Psoas muscle (tissue), 8 donors: ENCODE data around the gene RYK. TPM values are rescaled to one million over a fixed set of nuclear protein-coding genes. Genes with fewer than 3 reads are reported as not detected.

Source experiments
- ATAC-seq, 4 donors: fragments of 200-7000 bp; cut with Tn5 transposase; one replicate each; pipeline ENCODE4 v1.9.1; 2020; ENCODE audit warnings: moderate library complexity in 3 of 4, mild to moderate bottlenecking in 2 of 4
- DNase-seq, 2 donors: peaks; one replicate each; pipeline ENCODE4 v3.0.0-alpha.2; 2020
- H3K27ac ChIP-seq: fragments of 200-600 bp; one replicate; pipeline ENCODE4 v1.8.0; 2022
- H3K27me3 ChIP-seq, 3 donors: fragments of 200-600 bp in 1 of 3; one replicate each; pipeline versions ENCODE4 v1.6.1 to v1.8.0; 2013 to 2022; ENCODE audit warnings: low read length in 2 of 3, mild to moderate bottlenecking in 2 of 3, moderate library complexity in 1 of 3; ENCODE audit not compliant: insufficient read depth in 3 of 3
- H3K36me3 ChIP-seq, 2 donors: fragments of 200-600 bp in 1 of 2; one replicate each; pipeline versions ENCODE4 v1.6.1 to v1.8.0; 2013 to 2022; ENCODE audit warnings: low read depth in 1 of 2, mild to moderate bottlenecking in 1 of 2, moderate library complexity in 1 of 2; ENCODE audit not compliant: insufficient read depth in 1 of 2
- H3K4me1 ChIP-seq: fragments of 200-600 bp; one replicate; pipeline ENCODE4 v1.8.0; 2022
- H3K4me3 ChIP-seq: fragments of 200-600 bp; one replicate; pipeline ENCODE4 v1.8.0; 2022; ENCODE audit warnings: mild to moderate bottlenecking
- H3K9me3 ChIP-seq: fragments of 200-600 bp; one replicate; pipeline ENCODE4 v1.8.0; 2022
- CTCF ChIP-seq: fragments of 200-600 bp; IDR thresholded peaks from one replicate; pipeline ENCODE4 v1.8.0; 2022; ENCODE audit warnings: antibody characterized with exemption
- WGBS, 3 donors: extraction: QIAGEN DNeasy Blood & Tissue Kit; methylation state at CpG; one replicate each; pipeline versions ENCODE4 v1.1.6 to v1.1.7; 2013; 5-methylcytosine and 5-hydroxymethylcytosine counted together
- intact Hi-C, 2 donors: fragments of 100-400 bp; cut with DNase I; formaldehyde crosslinking; loops; one replicate each; pipeline versions ENCODE4 v1.11.0 to v1.14.2; 2022
- polyA plus RNA-seq, 3 donors: library from polyadenylated mRNA; stranded (reverse); fragments of 200-250 nt; gene quantifications; one replicate each; pipeline ENCODE4 v1.2.3, GENCODE V29; 2013
- total RNA-seq, 4 donors: library from RNA; stranded (reverse); fragmentation: NEBNext Ultra II Directional in 2 of 4; extraction: Animal tissue kit (Norgen Biotek cat#: 25700) in 2 of 4; gene quantifications; one replicate each; pipeline versions ENCODE4 v1.2.1 to v1.2.4, GENCODE V29; 2021 to 2023
- donor health status: healthy with polysubstance abuse.
- donor health status: DM: no; HTN: no; CAD: no; lungs with moderate emphysema.
- donor health status: Bipolar disorder and iron deficiency.
- donor health status: healthy.
- donor health status: DM: yes; HTN: yes; CAD: no.
- donor health status: DM: no; HTN: no; CAD: no.
- donor health status: DM: no; HTN: no; CAD: no.
- donor health status: DM: yes; HTN: yes; CAD: no.

RYK gene
- total and polyA plus RNA-seq, 7 donors, result 19.7 to 35.4 (median 25.8) TPM

GRCh38 chr3:134146666-134147065, 104.0 kb downstream of the RYK start:
- TF ChIP-seq CTCF, result no peak
- Histone ChIP-seq H3K4me3 (no peak overlapping the region), H3K9me3 (no peaks in the 10 kb centered on the region), H3K4me1 (no peaks in the 10 kb centered on the region), H3K36me3 (peaks cover 0 to 1% of the 10 kb centered on the region in 2 donors), H3K27me3 (no peaks in the 10 kb centered on the region), H3K27ac (no peak overlapping the region)
- intact Hi-C loops, result no loop called here
- ATAC-seq, result no peak
- DNase-seq, result no peak

GRCh38 chr3:134145183-134145582, 105.5 kb downstream of the RYK start:
- no peak for DNase-seq
- WGBS, 3 donors, result 55 to 59% (median 59%) methylated on average over 3 of the region's 3 CpGs
- Histone ChIP-seq H3K27ac (no peak overlapping the region), H3K27me3 (no peaks in the 10 kb centered on the region), H3K4me1 (no peaks in the 10 kb centered on the region), H3K4me3 (no peak overlapping the region), H3K9me3 (no peaks in the 10 kb centered on the region), H3K36me3 (no peaks in the 10 kb centered on the region)
- no peak for ATAC-seq
- intact Hi-C loops, result no loop called here
- no peak for TF ChIP-seq CTCF

- H3K9me3 ChIP-seq, result no peaks in the 10 kb centered on the region
- ATAC-seq (no peak), DNase-seq (no peak)
- H3K4me1 ChIP-seq, result no peaks in the 10 kb centered on the region
- no peak overlapping the region for H3K27ac ChIP-seq
- TF ChIP-seq CTCF, result no peak
- no peaks in the 10 kb centered on the region for H3K27me3 ChIP-seq
- WGBS, 3 donors, result 42 to 63% (median 60%) methylated on average over 3 of the region's 3 CpGs
- intact Hi-C loops, result no loop called here
- no peaks in the 10 kb centered on the region for H3K36me3 ChIP-seq
- H3K4me3 ChIP-seq, result no peak overlapping the region
Measured at GRCh38 chr3:134144694-134145093, 106.0 kb downstream of the RYK start.

DNA sequence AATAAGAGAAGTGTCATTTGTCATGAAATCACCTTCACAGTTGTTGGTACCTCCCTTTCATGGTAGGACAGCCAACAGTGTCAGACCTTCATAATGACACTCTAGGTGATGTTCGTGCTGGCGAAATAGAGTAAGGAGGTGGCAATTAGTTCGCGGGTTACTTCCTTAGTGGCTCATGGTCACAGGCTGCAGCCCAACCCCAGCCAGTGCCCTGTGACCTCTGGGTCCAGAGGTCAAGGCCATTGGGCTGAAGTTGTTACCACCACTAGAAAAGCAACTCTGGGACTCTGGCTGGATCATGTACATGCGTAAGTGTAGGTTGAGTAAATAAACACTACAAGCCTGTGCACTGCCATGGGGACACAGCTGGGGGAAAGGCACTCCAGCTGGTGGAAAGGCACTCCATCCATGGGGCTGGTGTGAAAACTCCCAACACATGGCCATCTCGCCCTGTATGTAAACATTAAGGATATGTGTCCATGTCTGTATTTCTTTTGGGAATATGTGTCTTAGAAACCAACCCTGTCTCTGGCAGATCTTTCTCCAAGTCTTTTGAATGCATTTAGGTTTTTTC, 106.7 kb downstream of the RYK start:
- no peaks in the 10 kb centered on the region for H3K27me3 ChIP-seq
- intact Hi-C loops, result no loop called here
- no peak overlapping the region for H3K27ac ChIP-seq
- 83 to 90% (median 85%) methylated on average over 6 of the region's 6 CpGs for WGBS, 3 donors
- no peak for TF ChIP-seq CTCF
- DNase-seq (no peak), ATAC-seq (no peak)
- H3K4me3 ChIP-seq, result no peak overlapping the region
- H3K36me3 ChIP-seq, result no peaks in the 10 kb centered on the region
- no peaks in the 10 kb centered on the region for H3K4me1 ChIP-seq
- no peaks in the 10 kb centered on the region for H3K9me3 ChIP-seq

DNA sequence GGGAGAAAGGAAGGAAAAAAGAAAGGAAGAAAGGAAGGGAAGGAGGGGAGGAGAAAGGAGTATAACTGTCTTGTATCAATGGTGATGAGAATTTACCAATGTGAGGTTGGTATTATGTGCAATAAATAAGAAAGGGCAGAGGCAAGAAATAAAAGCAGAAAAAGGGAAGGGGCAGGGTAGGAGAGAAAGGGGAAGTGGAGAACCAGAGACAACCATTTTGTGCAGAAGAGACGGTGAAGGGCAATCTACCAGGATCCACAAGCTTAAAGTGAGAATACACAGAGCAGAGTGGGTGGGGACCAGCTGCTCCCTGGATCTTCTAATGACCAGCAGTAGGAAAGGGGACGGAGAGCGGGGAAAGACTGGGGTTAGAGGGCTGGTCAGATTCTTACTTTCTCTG, 114.1 kb downstream of the RYK start:
- Histone ChIP-seq H3K27ac (no peak overlapping the region), H3K27me3 (no peaks in the 10 kb centered on the region), H3K9me3 (no peaks in the 10 kb centered on the region), H3K4me3 (no peak overlapping the region), H3K4me1 (no peaks in the 10 kb centered on the region), H3K36me3 (no peaks in the 10 kb centered on the region)
- DNase-seq (no peak), ATAC-seq (no peak)
- WGBS, 3 donors, result 91 to 94% (median 93%) methylated on average over 3 of the region's 3 CpGs
- intact Hi-C loops, result no loop called here
- TF ChIP-seq CTCF, result no peak
